Left ventricle myocardium inferior (tissue), 1 donor: ENCODE results near the gene GABRA1. TPM values are rescaled to one million over a fixed set of nuclear protein-coding genes. Genes with fewer than 3 reads are reported as not detected.

ENCODE experiments used
- total RNA-seq: library from RNA; stranded (reverse); fragmentation: NEBNext Ultra II Directional; extraction: Animal tissue kit (Norgen Biotek cat#: 25700); gene quantifications from one replicate; pipeline ENCODE4 v1.2.1, GENCODE V29; 2021
- donor health status: DM: no; HTN: yes; CAD: no; lungs with severe emphysema.

Gene GABRA1
- total RNA-seq, 1 donor from 2014 or later, result not detected

Other genes starting within 250 kb of the GABRA1 start
- not detected for gene GABRA6, start 162.4 kb upstream of the GABRA1 start, total RNA-seq
- not detected for gene GABRG2, start 219.7 kb downstream of the GABRA1 start, total RNA-seq